Vagina (tissue), 2 donors: ENCODE data around the gene DDX18. TPM values are rescaled to one million over a fixed set of nuclear protein-coding genes. Genes with fewer than 3 reads are reported as not detected.
A peak's percentile ranks its signal among the peaks of the same experiment; 100 is the strongest.

ENCODE experiments used
- DNase-seq, 2 donors: peaks; one replicate each; pipeline ENCODE4 v3.0.0-alpha.2; 2017; ENCODE audit errors: extremely low spot score in 2 of 2
- H3K27ac ChIP-seq: fragments of 200-600 bp; sonication (generic); one replicate; pipeline ENCODE4 v1.5.1; 2019
- H3K27me3 ChIP-seq: fragments of 200-600 bp; sonication (generic); one replicate; pipeline ENCODE4 v1.5.1; 2019
- H3K36me3 ChIP-seq, 2 donors: fragments of 200-600 bp; sonication (generic); one replicate each; pipeline ENCODE4 v1.5.1; 2017 to 2019
- H3K4me1 ChIP-seq: fragments of 200-600 bp; sonication (generic); one replicate; pipeline ENCODE4 v1.5.1; 2019
- H3K4me3 ChIP-seq, 2 donors: fragments of 200-600 bp; sonication (generic); 1 replicate in 1 of 2; 2 replicates in 1 of 2; pipeline ENCODE4 v1.5.1; 2016 to 2019
- H3K9me3 ChIP-seq: fragments of 200-600 bp; sonication (generic); one replicate; pipeline ENCODE4 v1.5.1; 2019
- POLR2A ChIP-seq, 2 donors: fragments of 450-650 bp; IDR thresholded peaks; one replicate each; pipeline ENCODE4 v1.6.1; 2017; ENCODE audit warnings: antibody characterized with exemption in 2 of 2, mild to moderate bottlenecking in 2 of 2, moderate library complexity in 2 of 2
- POLR2AphosphoS5 ChIP-seq, 2 donors: sonication (generic); formaldehyde crosslinking; IDR thresholded peaks; one replicate each; pipeline ENCODE4 v1.9.0; 2017; ENCODE audit warnings: antibody characterized with exemption in 2 of 2, mild to moderate bottlenecking in 2 of 2, low read depth in 1 of 2; ENCODE audit not compliant: insufficient read depth in 1 of 2
- intact Hi-C: fragments of 100-400 bp; cut with DNase I; formaldehyde crosslinking; loops from one replicate; pipeline ENCODE4 v1.15.1; 2023
- total RNA-seq: library from RNA; depleted of rRNA; stranded (reverse); fragments of >200 nt; gene quantifications from one replicate; pipeline ENCODE4 v1.2.3, GENCODE V29; 2016
- TF ChIP-seq, protein P1 (sequence below), 3 experiments: fragments of 450-650 bp in 2 of 3; fragments of 200-600 bp in 1 of 3; sonication (generic) in 1 of 3; IDR thresholded peaks; one replicate each; pipeline ENCODE4 v1.5.1; 2017 to 2019; ENCODE audit warnings: antibody characterized with exemption in 3 of 3, mild to moderate bottlenecking in 2 of 3, moderate library complexity in 2 of 3

The DDX18 gene
- total RNA-seq = 33.9 TPM

DNA sequence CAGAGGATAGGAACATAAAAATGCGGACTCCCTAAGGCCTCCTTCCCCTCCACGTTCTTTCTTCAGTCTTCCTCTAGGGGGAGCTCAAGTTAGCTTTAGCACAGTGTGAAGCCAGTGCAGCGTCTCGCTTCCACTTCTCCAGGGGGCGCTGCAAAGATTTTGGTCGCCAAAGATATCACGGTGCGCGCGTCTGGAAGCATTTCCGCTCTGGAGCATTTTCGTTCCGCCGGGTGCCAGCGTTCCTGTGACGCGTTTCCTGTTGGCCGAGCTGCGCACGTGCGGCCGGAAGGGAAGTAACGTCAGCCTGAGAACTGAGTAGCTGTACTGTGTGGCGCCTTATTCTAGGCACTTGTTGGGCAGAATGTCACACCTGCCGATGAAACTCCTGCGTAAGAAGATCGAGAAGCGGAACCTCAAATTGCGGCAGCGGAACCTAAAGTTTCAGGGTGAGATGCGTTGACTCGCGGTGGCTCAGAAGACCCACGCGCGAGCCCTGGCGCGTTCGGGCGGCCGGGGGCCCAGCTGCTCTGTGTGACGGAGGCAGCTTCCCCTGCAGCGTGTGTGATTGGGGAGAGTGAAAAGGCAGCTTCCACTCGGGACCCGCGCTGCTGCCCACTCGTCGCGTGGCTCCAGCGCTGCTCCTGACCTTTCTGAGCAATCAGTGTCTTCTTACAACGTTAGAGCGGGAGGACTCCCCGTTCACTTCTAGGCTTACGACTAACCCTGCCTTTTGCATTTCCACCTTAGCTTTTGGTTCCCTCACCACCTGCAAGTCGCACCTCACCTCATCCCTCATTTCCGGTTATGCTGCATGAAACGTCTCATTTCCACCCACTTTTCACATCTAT, at the start of gene DDX18:
Gene DDX18 (plus strand): TSS at position 275 of the 848 bp plus-strand sequence. CDS start 87 bp downstream, at position 362.
- H3K4me1 ChIP-seq = peaks cover 24% of the 10 kb centered on the region
- intact Hi-C loops = no loop called here
- H3K27ac ChIP-seq = peak within 1 kb of the TSS; percentile 85
- peak in 1 of 2 donors; percentile 97 for DNase-seq
- no peaks in the 10 kb centered on the region for H3K27me3 ChIP-seq
- peaks cover 0 to 20% of the 10 kb centered on the region in 2 donors for H3K36me3 ChIP-seq
- TF ChIP-seq, protein P1, sequence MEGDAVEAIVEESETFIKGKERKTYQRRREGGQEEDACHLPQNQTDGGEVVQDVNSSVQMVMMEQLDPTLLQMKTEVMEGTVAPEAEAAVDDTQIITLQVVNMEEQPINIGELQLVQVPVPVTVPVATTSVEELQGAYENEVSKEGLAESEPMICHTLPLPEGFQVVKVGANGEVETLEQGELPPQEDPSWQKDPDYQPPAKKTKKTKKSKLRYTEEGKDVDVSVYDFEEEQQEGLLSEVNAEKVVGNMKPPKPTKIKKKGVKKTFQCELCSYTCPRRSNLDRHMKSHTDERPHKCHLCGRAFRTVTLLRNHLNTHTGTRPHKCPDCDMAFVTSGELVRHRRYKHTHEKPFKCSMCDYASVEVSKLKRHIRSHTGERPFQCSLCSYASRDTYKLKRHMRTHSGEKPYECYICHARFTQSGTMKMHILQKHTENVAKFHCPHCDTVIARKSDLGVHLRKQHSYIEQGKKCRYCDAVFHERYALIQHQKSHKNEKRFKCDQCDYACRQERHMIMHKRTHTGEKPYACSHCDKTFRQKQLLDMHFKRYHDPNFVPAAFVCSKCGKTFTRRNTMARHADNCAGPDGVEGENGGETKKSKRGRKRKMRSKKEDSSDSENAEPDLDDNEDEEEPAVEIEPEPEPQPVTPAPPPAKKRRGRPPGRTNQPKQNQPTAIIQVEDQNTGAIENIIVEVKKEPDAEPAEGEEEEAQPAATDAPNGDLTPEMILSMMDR (IDR thresholded peaks at IDR 0.05) = peak; percentile 95 to 100 (median 97)
- peak; percentile 92 to 99 for TF ChIP-seq POLR2AphosphoS5 (IDR thresholded peaks at IDR 0.05; ENCODE audit: insufficient read depth in 1 of 2, low read depth in 1 of 2)
- TF ChIP-seq POLR2A (IDR thresholded peaks at IDR 0.05) = peak in 1 of 2 donors; percentile 31
- H3K4me3 ChIP-seq = peak within 1 kb of the TSS; percentile 84 to 97
- H3K9me3 ChIP-seq = no peaks in the 10 kb centered on the region

DNA sequence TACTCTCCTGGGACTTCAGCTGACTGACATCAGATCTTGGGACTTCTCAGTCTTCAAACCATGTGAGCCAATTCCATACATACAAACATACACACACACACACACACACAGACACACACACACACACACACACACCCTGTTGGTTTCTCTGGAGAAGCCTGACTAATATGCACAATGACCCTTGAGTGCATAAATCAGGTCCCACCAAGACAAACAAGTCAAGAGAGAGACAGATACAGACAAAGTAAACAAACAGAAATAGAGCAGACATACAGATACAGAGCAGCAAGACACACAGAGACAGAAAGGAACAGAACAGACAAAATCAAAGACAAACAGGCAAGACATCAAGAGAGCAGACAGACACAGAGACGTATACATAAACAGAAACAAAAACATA, 43.8 kb upstream of the DDX18 start:
- no peaks in the 10 kb centered on the region for H3K36me3 ChIP-seq
- no peak overlapping the region for H3K4me3 ChIP-seq
- DNase-seq = no peak
- TF ChIP-seq, protein P1 (IDR thresholded peaks at IDR 0.05) = no peak
- TF ChIP-seq POLR2A (IDR thresholded peaks at IDR 0.05) (no peak), POLR2AphosphoS5 (IDR thresholded peaks at IDR 0.05; ENCODE audit: insufficient read depth in 1 of 2, low read depth in 1 of 2) (no peak)
- H3K27me3 ChIP-seq = no peaks in the 10 kb centered on the region
- H3K27ac ChIP-seq = no peak overlapping the region
- intact Hi-C loops = no loop called here
- H3K4me1 ChIP-seq = no peaks in the 10 kb centered on the region
- no peaks in the 10 kb centered on the region for H3K9me3 ChIP-seq

DNA sequence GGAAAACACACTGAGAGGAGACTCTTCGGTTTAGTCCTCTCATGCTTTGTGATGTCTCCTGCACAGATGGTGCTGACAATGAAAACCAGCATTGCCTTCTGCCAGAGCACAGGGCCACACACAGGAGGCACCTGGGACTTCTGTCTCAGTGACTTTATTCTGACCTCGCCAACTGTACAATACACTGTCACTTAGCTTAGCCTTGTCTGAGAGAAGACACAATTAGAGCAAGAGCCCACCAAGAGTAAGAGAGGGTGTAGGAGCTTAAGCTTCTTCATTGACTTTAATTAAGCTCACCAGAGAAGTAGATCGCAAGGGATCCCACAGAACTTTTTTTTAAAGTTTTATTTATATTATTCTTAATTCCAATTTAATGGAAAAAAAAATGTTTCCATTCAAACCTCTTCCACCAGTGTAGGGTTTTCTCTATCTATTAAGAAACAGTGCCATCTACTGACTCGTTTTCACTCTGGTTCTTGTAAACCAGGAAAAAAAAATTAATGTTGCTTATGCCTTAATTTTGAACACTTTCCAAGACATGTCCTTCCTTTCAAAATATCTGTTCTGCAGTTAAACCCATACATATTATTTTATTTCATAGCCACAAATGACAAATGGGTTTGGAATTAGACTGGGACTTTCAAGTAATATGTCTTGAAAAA, 42.4 kb upstream of the DDX18 start:
- no peaks in the 10 kb centered on the region for H3K4me1 ChIP-seq
- H3K9me3 ChIP-seq = no peaks in the 10 kb centered on the region
- H3K27ac ChIP-seq = no peak overlapping the region
- no peaks in the 10 kb centered on the region for H3K27me3 ChIP-seq
- no peak for DNase-seq
- intact Hi-C loops = no loop called here
- no peaks in the 10 kb centered on the region for H3K36me3 ChIP-seq
- no peak for TF ChIP-seq POLR2AphosphoS5 (IDR thresholded peaks at IDR 0.05; ENCODE audit: insufficient read depth in 1 of 2, low read depth in 1 of 2)
- TF ChIP-seq, protein P1 (IDR thresholded peaks at IDR 0.05) = no peak
- TF ChIP-seq POLR2A (IDR thresholded peaks at IDR 0.05) = no peak
- H3K4me3 ChIP-seq = no peak overlapping the region

- TF ChIP-seq, protein P1 (IDR thresholded peaks at IDR 0.05) = no peak
- TF ChIP-seq POLR2AphosphoS5 (IDR thresholded peaks at IDR 0.05; ENCODE audit: insufficient read depth in 1 of 2, low read depth in 1 of 2) = no peak
- no peak for TF ChIP-seq POLR2A (IDR thresholded peaks at IDR 0.05)
- intact Hi-C loops = no loop called here
Observed at GRCh38 chr2:117774716-117775115, 39.8 kb upstream of the DDX18 start.

More at GRCh38 chr2:117774716-117775115, 39.8 kb upstream of the DDX18 start:
- Histone ChIP-seq H3K9me3 (no peaks in the 10 kb centered on the region), H3K4me1 (no peaks in the 10 kb centered on the region), H3K27me3 (no peaks in the 10 kb centered on the region), H3K4me3 (no peak overlapping the region), H3K36me3 (no peaks in the 10 kb centered on the region), H3K27ac (no peak overlapping the region)
- DNase-seq = no peak
